H9 (cell line): ENCODE measurements around the gene CAMK2G. TPM values are rescaled to one million over a fixed set of nuclear protein-coding genes. Genes with fewer than 3 reads are reported as not detected.

Experiments used
- DNase-seq: peaks from one replicate; pipeline ENCODE4 v3.0.0-alpha.2; 2017
- H2AFZ ChIP-seq: one replicate; pipeline ENCODE4 v1.6.1; 2013; ENCODE audit warnings: mild to moderate bottlenecking, low read length, control low read depth, moderate library complexity
- H2AK5ac ChIP-seq: 2 replicates; pipeline ENCODE4 v1.6.1; 2013; ENCODE audit warnings: low read length, control low read depth, mixed read lengths; ENCODE audit not compliant: insufficient read length
- H2BK120ac ChIP-seq: one replicate; pipeline ENCODE4 v1.6.1; 2013; ENCODE audit warnings: low read depth, mild to moderate bottlenecking, low read length, control low read depth, inconsistent platforms; ENCODE audit not compliant: poor library complexity, severe bottlenecking
- H2BK12ac ChIP-seq: 2 replicates; pipeline ENCODE4 v1.6.1; 2013; ENCODE audit warnings: low read length, control low read depth, mixed read lengths, low read depth; ENCODE audit not compliant: insufficient read length
- H2BK15ac ChIP-seq: 2 replicates; pipeline ENCODE4 v1.6.1; 2013; ENCODE audit warnings: low read depth, low read length, control low read depth
- H2BK20ac ChIP-seq: one replicate; pipeline ENCODE4 v1.6.1; 2013; ENCODE audit warnings: low read depth, mild to moderate bottlenecking, low read length, control low read depth, inconsistent platforms; ENCODE audit not compliant: poor library complexity, severe bottlenecking
- H2BK5ac ChIP-seq: 2 replicates; pipeline ENCODE4 v1.6.1; 2013; ENCODE audit warnings: low read length, control low read depth, mixed read lengths; ENCODE audit not compliant: insufficient read length
- H3K14ac ChIP-seq: 2 replicates; pipeline ENCODE4 v1.6.1; 2013; ENCODE audit warnings: low read length, control low read depth; ENCODE audit not compliant: insufficient read depth
- H3K18ac ChIP-seq: 2 replicates; pipeline ENCODE4 v1.6.1; 2013; ENCODE audit warnings: low read depth, mild to moderate bottlenecking, mixed read lengths, low read length, control low read depth; ENCODE audit not compliant: insufficient read length
- H3K23ac ChIP-seq: 2 replicates; pipeline ENCODE4 v1.6.1; 2013; ENCODE audit warnings: low read length, control low read depth, mixed read lengths, low read depth; ENCODE audit not compliant: insufficient read length
- H3K23me2 ChIP-seq: 2 replicates; pipeline ENCODE4 v1.6.1; 2013; ENCODE audit warnings: low read depth, mild to moderate bottlenecking, mixed read lengths, low read length, control low read depth; ENCODE audit not compliant: insufficient read length, poor library complexity, severe bottlenecking
- H3K27ac ChIP-seq: 2 replicates; pipeline ENCODE4 v1.5.1; 2013; ENCODE audit warnings: low read length, control low read depth, mixed read lengths, low read depth; ENCODE audit not compliant: insufficient read length
- H3K27me3 ChIP-seq: 2 replicates; pipeline ENCODE4 v1.6.1; 2013; ENCODE audit warnings: low read length, control low read depth, inconsistent platforms; ENCODE audit not compliant: insufficient read depth
- H3K4ac ChIP-seq: 2 replicates; pipeline ENCODE4 v1.6.1; 2013; ENCODE audit warnings: low read depth, mild to moderate bottlenecking, control low read depth, inconsistent platforms, low read length, moderate library complexity
- H3K4me1 ChIP-seq: 2 replicates; pipeline ENCODE4 v1.6.1; 2013; ENCODE audit warnings: low read length, control low read depth, inconsistent platforms; ENCODE audit not compliant: insufficient read depth
- H3K4me2 ChIP-seq: 2 replicates; pipeline ENCODE4 v1.6.1; 2013; ENCODE audit warnings: low read length, control low read depth, mixed read lengths; ENCODE audit not compliant: insufficient read length, insufficient read depth
- H3K56ac ChIP-seq: 2 replicates; pipeline ENCODE4 v1.6.1; 2013; ENCODE audit warnings: low read depth, mild to moderate bottlenecking, mixed read lengths, low read length, control low read depth; ENCODE audit not compliant: insufficient read length
- H3K79me1 ChIP-seq: 2 replicates; pipeline ENCODE4 v1.6.1; 2013; ENCODE audit warnings: low read depth, mild to moderate bottlenecking, moderate library complexity, low read length, control low read depth, inconsistent platforms; ENCODE audit not compliant: insufficient read depth, poor library complexity, severe bottlenecking
- H3K79me2 ChIP-seq: 2 replicates; pipeline ENCODE4 v1.6.1; 2013; ENCODE audit warnings: low read length, control low read depth, inconsistent platforms; ENCODE audit not compliant: insufficient read depth
- H3K9ac ChIP-seq: 2 replicates; pipeline ENCODE4 v1.6.1; 2013; ENCODE audit warnings: low read length, control low read depth, mixed read lengths; ENCODE audit not compliant: insufficient read length; ENCODE audit errors: extremely low read depth
- H3K9me3 ChIP-seq: one replicate; pipeline ENCODE4 v1.6.1; 2013; ENCODE audit warnings: low read depth, low read length, inconsistent platforms; ENCODE audit not compliant: control insufficient read depth
- H3T11ph ChIP-seq: one replicate; pipeline ENCODE4 v1.6.1; 2013; ENCODE audit warnings: mild to moderate bottlenecking, low read length, control low read depth, inconsistent platforms
- H4K20me1 ChIP-seq: one replicate; pipeline ENCODE4 v1.6.1; 2013; ENCODE audit not compliant: control insufficient read depth, insufficient read length, insufficient read depth
- H4K5ac ChIP-seq: 2 replicates; pipeline ENCODE4 v1.6.1; 2013; ENCODE audit warnings: low read depth, mild to moderate bottlenecking, mixed read lengths, low read length, control low read depth; ENCODE audit not compliant: insufficient read length
- H4K8ac ChIP-seq: replicated peaks from 2 replicates; pipeline ENCODE4 v1.6.1; 2013; ENCODE audit warnings: low read length, control low read depth, mixed read lengths, low read depth; ENCODE audit not compliant: insufficient read length
- H4K91ac ChIP-seq: 2 replicates; pipeline ENCODE4 v1.6.1; 2013; ENCODE audit warnings: low read depth, mild to moderate bottlenecking, moderate library complexity, mixed read lengths, low read length, control low read depth; ENCODE audit not compliant: insufficient read length
- H3K27ac Mint-ChIP-seq, 3 experiments: 2 replicates in 2 of 3; 3 replicates in 1 of 3; pipeline ENCODE4 v1.8.0; 2020 to 2021; ENCODE audit warnings: mixed read lengths in 3 of 3, mild to moderate bottlenecking in 1 of 3, moderate library complexity in 1 of 3
- H3K27me3 Mint-ChIP-seq: 2 replicates; pipeline ENCODE4 v1.8.0; 2021; ENCODE audit warnings: low read depth, mild to moderate bottlenecking, moderate library complexity, mixed read lengths
- H3K36me3 Mint-ChIP-seq, 3 experiments: 2 replicates in 2 of 3; 3 replicates in 1 of 3; pipeline ENCODE4 v1.8.0; 2020 to 2021; ENCODE audit warnings: low read depth in 3 of 3, mixed read lengths in 3 of 3; ENCODE audit not compliant: insufficient read depth in 1 of 3
- H3K4me1 Mint-ChIP-seq, 2 experiments: 2 replicates each; pipeline ENCODE4 v1.8.0; 2020; ENCODE audit warnings: mixed read lengths in 2 of 2
- H3K4me3 Mint-ChIP-seq, 2 experiments: 2 replicates in 1 of 2; 3 replicates in 1 of 2; pipeline ENCODE4 v1.8.0; 2020 to 2021; ENCODE audit warnings: mild to moderate bottlenecking in 2 of 2, mixed read lengths in 2 of 2, moderate library complexity in 1 of 2
- H3K9me3 Mint-ChIP-seq, 2 experiments: 2 replicates in 1 of 2; 3 replicates in 1 of 2; pipeline ENCODE4 v1.8.0; 2020; ENCODE audit warnings: mild to moderate bottlenecking in 2 of 2, mixed read lengths in 2 of 2, moderate library complexity in 1 of 2
- CTCF ChIP-seq: fragments of 200-600 bp; sonication (generic); conservative IDR thresholded peaks from 3 replicates; pipeline ENCODE4 v1.8.0; 2021; ENCODE audit warnings: antibody characterized with exemption, mild to moderate bottlenecking
- WGBS: extraction: QIAGEN DNeasy Blood & Tissue Kit; methylation state at CpG from one replicate; pipeline ENCODE4 v1.1.7; 2013; ENCODE audit warnings: missing lambda C conversion rate, low lambda C conversion rate, mixed read lengths; ENCODE audit not compliant: insufficient read length; ENCODE audit errors: extremely low coverage; 5-methylcytosine and 5-hydroxymethylcytosine counted together
- total RNA-seq: library from RNA; stranded (reverse); gene quantifications from 2 replicates; pipeline ENCODE4 v1.2.1, GENCODE V29; 2021

The CAMK2G gene
- total RNA-seq, 1 experiment from 2014 or later = 31.8 TPM

- H3K4ac ChIP-seq = no peak overlapping the region
- H3K9me3 ChIP-seq = no peaks in the 10 kb centered on the region
- H4K5ac ChIP-seq = no peak overlapping the region
- Mint-ChIP-seq H3K4me1 (peaks cover 28 to 31% of the 10 kb centered on the region in 2 experiments), H3K36me3 (peaks cover 10 to 57% (median 45%) of the 10 kb centered on the region in 3 experiments; a peak in 6 of 7 replicates), H3K4me3 (peak overlapping the region; percentile 32 to 92), H3K27ac (no peak overlapping the region; a peak in 1 of 7 replicates), H3K9me3 (no peaks in the 10 kb centered on the region), H3K27me3 (no peaks in the 10 kb centered on the region)
- H3K4me2 ChIP-seq = peak overlapping the region; percentile 51
- no peaks in the 10 kb centered on the region for H3K79me1 ChIP-seq
- no peak overlapping the region for H3K18ac ChIP-seq
- H2BK12ac ChIP-seq = no peak overlapping the region
- no peak overlapping the region for H2AFZ ChIP-seq
- H2BK120ac ChIP-seq = no peak overlapping the region
- H4K20me1 ChIP-seq = no peaks in the 10 kb centered on the region
- no peaks in the 10 kb centered on the region; the same call in 1 of the 2 replicates for H3K79me2 ChIP-seq
- H2BK20ac ChIP-seq = no peak overlapping the region
- no peak overlapping the region for H3K27ac ChIP-seq
- no peak overlapping the region for H3K56ac ChIP-seq
- H4K91ac ChIP-seq = no peak overlapping the region
- peaks cover 3% of the 10 kb centered on the region for H3K23me2 ChIP-seq
- H2AK5ac ChIP-seq = no peak overlapping the region
- no peak overlapping the region for H3T11ph ChIP-seq
- no peak overlapping the region for H2BK5ac ChIP-seq
- H3K4me1 ChIP-seq = peaks cover 5% of the 10 kb centered on the region; the same call in 1 of the 2 replicates
- no peak for DNase-seq
- H3K27me3 ChIP-seq = no peaks in the 10 kb centered on the region
- no peak overlapping the region for H2BK15ac ChIP-seq
- no peak for TF ChIP-seq CTCF
- H3K23ac ChIP-seq = no peak overlapping the region
- H4K8ac ChIP-seq = no peak overlapping the region
- H3K14ac ChIP-seq = no peak overlapping the region
- H3K9ac ChIP-seq = no peak overlapping the region
- no CpG with 5 or more reads among the region's 5 CpGs for WGBS
Measured at GRCh38 chr10:73774637-73775036, 99.7 kb downstream of the CAMK2G start.
